Measurements from ENCODE around the gene CRABP1.

- no peak for TF ChIP-seq POLR2A (IDR thresholded peaks at IDR 0.05)
- no peak for TF ChIP-seq CTCF (IDR thresholded peaks at IDR 0.05)
- no peak for TF ChIP-seq POLR2AphosphoS5 (IDR thresholded peaks at IDR 0.05)
Measured at GRCh38 chr15:78372880-78373279, 32.7 kb downstream of the CRABP1 start.
